ENCODE results near the gene ADAD1.

DNA sequence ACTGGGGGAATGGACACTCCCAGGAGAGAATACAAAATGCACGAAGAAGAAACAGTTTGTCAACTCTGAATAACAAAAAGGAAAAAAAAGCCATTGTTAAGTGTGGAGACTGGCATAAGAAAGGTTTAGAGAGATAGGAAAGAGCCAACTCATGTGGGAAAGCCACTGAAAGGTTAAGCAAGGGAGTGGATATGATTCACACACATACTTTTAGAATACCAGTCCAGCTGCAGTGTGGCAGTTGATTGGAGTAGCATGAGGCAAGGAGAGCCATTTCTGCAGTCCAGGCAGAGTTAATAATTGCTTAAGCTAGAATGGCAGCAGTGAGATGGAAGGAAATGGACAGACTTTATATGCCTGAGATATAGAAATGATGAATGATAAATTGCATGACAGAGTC, 36.9 kb upstream of the ADAD1 start:
- TF ChIP-seq CTCF (IDR thresholded peaks at IDR 0.05) (no peak), POLR2A (IDR thresholded peaks at IDR 0.05) (no peak)
